H1 (cell line): Measurements from ENCODE around the gene OR13J1.

ENCODE experiments used
- EP300 ChIP-seq, 2 experiments: IDR thresholded peaks; 1 replicate in 1 of 2; 2 replicates in 1 of 2; pipeline ENCODE4 v1.6.1; 2011 to 2012; ENCODE audit warnings: low read depth in 2 of 2, low read length in 2 of 2, mild to moderate bottlenecking in 2 of 2, borderline replicate concordance in 1 of 2, inconsistent platforms in 1 of 2, moderate library complexity in 1 of 2
- FOSL1 ChIP-seq: IDR thresholded peaks from 2 replicates; pipeline ENCODE4 v1.6.1; 2011; ENCODE audit warnings: mild to moderate bottlenecking, low read depth, low read length, moderate library complexity; ENCODE audit not compliant: insufficient read depth
- GABPA ChIP-seq: IDR thresholded peaks from 2 replicates; pipeline ENCODE4 v1.6.1; 2011; ENCODE audit warnings: mild to moderate bottlenecking, low read length, moderate library complexity, borderline replicate concordance; ENCODE audit not compliant: insufficient read depth
- JUN ChIP-seq: IDR thresholded peaks from 2 replicates; pipeline ENCODE4 v1.6.1; 2011; ENCODE audit warnings: low read depth, mild to moderate bottlenecking, improper control_type of control experiment, low read length
- JUND ChIP-seq: IDR thresholded peaks from 2 replicates; pipeline ENCODE4 v1.6.1; 2011; ENCODE audit warnings: mild to moderate bottlenecking, improper control_type of control experiment, low read length
- RXRA ChIP-seq: IDR thresholded peaks from 2 replicates; pipeline ENCODE4 v1.6.1; 2011; ENCODE audit warnings: low read depth, mild to moderate bottlenecking, low read length, moderate library complexity; ENCODE audit not compliant: insufficient read depth
- TAF1 ChIP-seq: IDR thresholded peaks from 2 replicates; pipeline ENCODE4 v1.6.1; 2011; ENCODE audit warnings: mild to moderate bottlenecking, low read depth, low read length
- YY1 ChIP-seq: IDR thresholded peaks from 2 replicates; pipeline ENCODE4 v1.6.1; 2011; ENCODE audit warnings: low read depth, mild to moderate bottlenecking, low read length
- TF ChIP-seq, protein P1 (sequence below), 3 experiments: IDR thresholded peaks; 1 replicate in 2 of 3; 2 replicates in 1 of 3; pipeline versions ENCODE4 v1.5.1 to v1.6.1; 2011; ENCODE audit warnings: low read length in 3 of 3, mild to moderate bottlenecking in 3 of 3, inconsistent platforms in 2 of 3, low read depth in 1 of 3, moderate library complexity in 1 of 3; ENCODE audit not compliant: insufficient read depth in 1 of 3; ENCODE audit errors: control extremely low read depth in 1 of 3

DNA sequence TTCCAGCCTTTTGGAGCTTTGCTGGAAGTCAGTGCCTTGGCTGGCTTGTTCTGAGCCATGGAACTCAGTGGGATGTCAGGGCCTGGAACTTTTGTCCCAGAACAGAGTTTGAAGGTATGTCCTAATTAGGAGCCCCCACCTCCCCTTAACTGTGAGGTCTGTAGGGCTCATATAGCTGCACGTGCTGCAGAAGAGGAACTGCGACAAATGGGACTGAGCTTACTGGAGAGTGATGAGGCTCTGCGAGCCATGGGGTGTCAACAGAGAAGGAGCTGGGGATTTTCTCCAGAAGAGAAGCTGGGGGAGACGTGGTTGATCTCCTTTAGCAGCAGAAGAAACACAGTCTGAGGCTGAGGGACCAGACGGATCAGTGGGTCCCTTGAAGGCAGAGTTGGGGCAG, 30.3 kb downstream of the OR13J1 start:
- TF ChIP-seq GABPA (no peak), EP300 (IDR thresholded peaks at IDR 0.05; ENCODE audit: borderline replicate concordance in 1 of 2, low read depth in 2 of 2, low read length in 2 of 2) (no peak), JUN (no peak), TAF1 (no peak), FOSL1 (no peak), YY1 (no peak), RXRA (no peak), JUND (no peak)
- TF ChIP-seq, protein P1, sequence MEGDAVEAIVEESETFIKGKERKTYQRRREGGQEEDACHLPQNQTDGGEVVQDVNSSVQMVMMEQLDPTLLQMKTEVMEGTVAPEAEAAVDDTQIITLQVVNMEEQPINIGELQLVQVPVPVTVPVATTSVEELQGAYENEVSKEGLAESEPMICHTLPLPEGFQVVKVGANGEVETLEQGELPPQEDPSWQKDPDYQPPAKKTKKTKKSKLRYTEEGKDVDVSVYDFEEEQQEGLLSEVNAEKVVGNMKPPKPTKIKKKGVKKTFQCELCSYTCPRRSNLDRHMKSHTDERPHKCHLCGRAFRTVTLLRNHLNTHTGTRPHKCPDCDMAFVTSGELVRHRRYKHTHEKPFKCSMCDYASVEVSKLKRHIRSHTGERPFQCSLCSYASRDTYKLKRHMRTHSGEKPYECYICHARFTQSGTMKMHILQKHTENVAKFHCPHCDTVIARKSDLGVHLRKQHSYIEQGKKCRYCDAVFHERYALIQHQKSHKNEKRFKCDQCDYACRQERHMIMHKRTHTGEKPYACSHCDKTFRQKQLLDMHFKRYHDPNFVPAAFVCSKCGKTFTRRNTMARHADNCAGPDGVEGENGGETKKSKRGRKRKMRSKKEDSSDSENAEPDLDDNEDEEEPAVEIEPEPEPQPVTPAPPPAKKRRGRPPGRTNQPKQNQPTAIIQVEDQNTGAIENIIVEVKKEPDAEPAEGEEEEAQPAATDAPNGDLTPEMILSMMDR (IDR thresholded peaks at IDR 0.05; ENCODE audit: control extremely low read depth in 1 of 3, insufficient read depth in 1 of 3, low read depth in 1 of 3, low read length in 3 of 3), result no peak
